GM12872 (cell line): ENCODE data around the gene ISG20.

Source experiments
- TF ChIP-seq, protein P1 (sequence below): IDR thresholded peaks from 3 replicates; pipeline ENCODE4 v1.5.1; 2011; ENCODE audit warnings: low read depth, mild to moderate bottlenecking, low read length, moderate library complexity; ENCODE audit not compliant: insufficient read depth

ISG20 gene

GRCh38 chr15:88641959-88642452 lies 3.2 kb downstream of the ISG20 start:
- TF ChIP-seq, protein P1, sequence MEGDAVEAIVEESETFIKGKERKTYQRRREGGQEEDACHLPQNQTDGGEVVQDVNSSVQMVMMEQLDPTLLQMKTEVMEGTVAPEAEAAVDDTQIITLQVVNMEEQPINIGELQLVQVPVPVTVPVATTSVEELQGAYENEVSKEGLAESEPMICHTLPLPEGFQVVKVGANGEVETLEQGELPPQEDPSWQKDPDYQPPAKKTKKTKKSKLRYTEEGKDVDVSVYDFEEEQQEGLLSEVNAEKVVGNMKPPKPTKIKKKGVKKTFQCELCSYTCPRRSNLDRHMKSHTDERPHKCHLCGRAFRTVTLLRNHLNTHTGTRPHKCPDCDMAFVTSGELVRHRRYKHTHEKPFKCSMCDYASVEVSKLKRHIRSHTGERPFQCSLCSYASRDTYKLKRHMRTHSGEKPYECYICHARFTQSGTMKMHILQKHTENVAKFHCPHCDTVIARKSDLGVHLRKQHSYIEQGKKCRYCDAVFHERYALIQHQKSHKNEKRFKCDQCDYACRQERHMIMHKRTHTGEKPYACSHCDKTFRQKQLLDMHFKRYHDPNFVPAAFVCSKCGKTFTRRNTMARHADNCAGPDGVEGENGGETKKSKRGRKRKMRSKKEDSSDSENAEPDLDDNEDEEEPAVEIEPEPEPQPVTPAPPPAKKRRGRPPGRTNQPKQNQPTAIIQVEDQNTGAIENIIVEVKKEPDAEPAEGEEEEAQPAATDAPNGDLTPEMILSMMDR: no peak

GRCh38 chr15:88644741-88645140 lies 5.9 kb downstream of the ISG20 start:
- TF ChIP-seq, protein P1: no peak

DNA sequence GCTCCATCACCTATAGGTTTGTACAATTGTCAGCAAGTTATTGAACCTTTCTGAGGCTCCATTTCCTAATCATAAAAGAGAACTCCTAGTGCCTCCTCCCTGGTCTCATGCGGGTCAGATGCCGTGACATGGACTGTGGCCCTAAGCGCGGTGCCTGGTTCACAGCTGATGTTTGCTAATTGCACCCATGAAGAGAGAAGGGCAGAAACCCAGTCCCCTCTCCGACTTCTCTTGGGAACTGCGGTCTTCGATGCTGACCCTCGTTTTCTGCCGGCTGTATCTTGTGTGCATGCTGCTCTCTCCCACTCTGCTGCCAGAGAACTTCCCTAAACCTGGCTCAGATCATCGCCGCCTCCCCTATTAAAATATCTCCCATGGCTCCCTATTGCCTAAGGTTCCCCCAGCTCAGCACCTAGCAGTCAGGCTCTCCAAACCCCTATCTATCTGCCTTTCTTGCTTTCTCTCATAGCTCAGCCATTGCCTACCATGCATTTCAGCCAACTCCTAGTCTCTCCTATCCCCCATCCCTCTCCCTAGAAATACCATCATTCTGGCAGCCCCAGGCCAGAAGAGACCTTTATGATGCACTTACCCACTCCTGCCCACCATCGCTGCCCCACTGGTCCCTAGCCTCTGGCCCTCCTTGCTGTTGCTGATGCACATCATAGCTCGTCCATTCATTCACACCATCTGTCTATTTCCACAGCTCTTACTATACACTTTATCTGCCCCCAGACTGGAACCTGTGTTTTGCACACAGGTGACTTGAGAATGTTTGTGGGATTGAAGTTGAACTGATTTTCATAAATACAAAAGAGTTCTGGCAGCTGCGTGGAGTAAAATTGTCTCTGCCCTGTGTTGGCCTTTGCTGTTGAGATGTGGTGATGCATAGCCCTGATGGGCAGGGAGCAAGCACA lies 6.6 kb downstream of the ISG20 start:
- TF ChIP-seq, protein P1: no peak

- TF ChIP-seq, protein P1: no peak
Observed at GRCh38 chr15:88646088-88646405, 7.2 kb downstream of the ISG20 start.

GRCh38 chr15:88646951-88647350 lies 8.1 kb downstream of the ISG20 start:
- TF ChIP-seq, protein P1: no peak

- TF ChIP-seq, protein P1: no peak
Observed at GRCh38 chr15:88647351-88648105, 8.7 kb downstream of the ISG20 start.
